Activated CD4-positive, CD25-positive, alpha-beta regulatory T cell treated with anti-CD3 and anti-CD28 coated beads, Interleukin-2, amount 50 U/mL, for 16 hours (primary cell): ENCODE data around the gene RMP24.

Experiments used
- DNase-seq: peaks from one replicate; pipeline ENCODE4 v3.0.0-alpha.2; 2020; ENCODE audit warnings: low read depth, low spot score

The RMP24 gene

GRCh38 chr18:36028859-36029258 is 56.4 kb downstream of the RMP24 start:
- no peak for DNase-seq
